Astrocyte (in vitro differentiated cells and primary cell): ENCODE results near the gene MSMO1. TPM values are rescaled to one million over a fixed set of nuclear protein-coding genes. Genes with fewer than 3 reads are reported as not detected.

ENCODE experiments used
- DNase-seq: peaks from one replicate; pipeline ENCODE4 v3.0.0-alpha.2; 2010; ENCODE audit warnings: low read depth
- FAIRE-seq: peaks from 2 replicates; lab custom pipeline; 2011; peaks lifted over from hg19 to GRCh38; lab: Jason Lieb, UNC
- H2AFZ ChIP-seq: 2 replicates; pipeline ENCODE4 v1.6.0; 2012; ENCODE audit warnings: low read depth, low read length, inconsistent platforms
- H3K27ac ChIP-seq: 2 replicates; pipeline ENCODE4 v1.5.1; 2011; ENCODE audit warnings: low read depth, low read length, inconsistent platforms
- H3K27me3 ChIP-seq: 2 replicates; pipeline ENCODE4 v1.6.0; 2011; ENCODE audit warnings: low read length, inconsistent platforms; ENCODE audit not compliant: insufficient read depth
- H3K36me3 ChIP-seq: 2 replicates; pipeline ENCODE4 v1.5.1; 2011; ENCODE audit warnings: low read length, inconsistent platforms; ENCODE audit not compliant: insufficient read depth
- H3K4me1 ChIP-seq: 2 replicates; pipeline ENCODE4 v1.5.1; 2011; ENCODE audit warnings: low read length, inconsistent platforms; ENCODE audit not compliant: insufficient read depth
- H3K4me2 ChIP-seq: 2 replicates; pipeline ENCODE4 v1.6.0; 2012; ENCODE audit warnings: low read length, inconsistent platforms
- H3K4me3 ChIP-seq: 2 replicates; pipeline ENCODE4 v1.5.1; 2011; ENCODE audit warnings: low read depth, mild to moderate bottlenecking, low read length, inconsistent platforms; ENCODE audit not compliant: insufficient read depth
- H3K79me2 ChIP-seq: 2 replicates; pipeline ENCODE4 v1.6.0; 2012; ENCODE audit warnings: mild to moderate bottlenecking, low read length, inconsistent platforms; ENCODE audit not compliant: insufficient read depth
- H3K9ac ChIP-seq: 2 replicates; pipeline ENCODE4 v1.6.0; 2012; ENCODE audit warnings: mild to moderate bottlenecking, low read length, inconsistent platforms
- H3K9me3 ChIP-seq: 2 replicates; pipeline ENCODE4 v1.5.1; 2012; ENCODE audit warnings: low read depth, mild to moderate bottlenecking, low read length, inconsistent platforms; ENCODE audit not compliant: insufficient read depth
- H4K20me1 ChIP-seq: 2 replicates; pipeline ENCODE4 v1.6.0; 2012; ENCODE audit warnings: low read length, inconsistent platforms; ENCODE audit not compliant: insufficient read depth
- H3K27ac Mint-ChIP-seq: one replicate; pipeline ENCODE4 v1.8.0; 2021; ENCODE audit warnings: mild to moderate bottlenecking, mixed read lengths; ENCODE audit not compliant: unreplicated experiment
- H3K27me3 Mint-ChIP-seq: one replicate; pipeline ENCODE4 v1.8.0; 2021; ENCODE audit warnings: low read depth, mixed read lengths; ENCODE audit not compliant: unreplicated experiment
- H3K36me3 Mint-ChIP-seq: one replicate; pipeline ENCODE4 v1.8.0; 2021; ENCODE audit warnings: low read depth, mixed read lengths; ENCODE audit not compliant: unreplicated experiment
- H3K4me1 Mint-ChIP-seq: one replicate; pipeline ENCODE4 v1.8.0; 2021; ENCODE audit warnings: low read depth, mixed read lengths; ENCODE audit not compliant: unreplicated experiment
- H3K4me3 Mint-ChIP-seq: one replicate; pipeline ENCODE4 v1.8.0; 2021; ENCODE audit warnings: mild to moderate bottlenecking, moderate library complexity, mixed read lengths; ENCODE audit not compliant: unreplicated experiment
- H3K9me3 Mint-ChIP-seq: one replicate; pipeline ENCODE4 v1.8.0; 2021; ENCODE audit warnings: mild to moderate bottlenecking, mixed read lengths; ENCODE audit not compliant: unreplicated experiment
- CTCF ChIP-seq: IDR thresholded peaks from 2 replicates; pipeline ENCODE4 v1.5.1; 2011; ENCODE audit warnings: low read depth, mild to moderate bottlenecking, inconsistent platforms, low read length, moderate library complexity; ENCODE audit not compliant: insufficient read depth
- EZH2 ChIP-seq: IDR thresholded peaks from 2 replicates; pipeline ENCODE4 v1.6.1; 2012; ENCODE audit warnings: mild to moderate bottlenecking, low read length, inconsistent platforms; ENCODE audit not compliant: insufficient read depth
- total RNA-seq: library from RNA; stranded (reverse); gene quantifications from 2 replicates; pipeline ENCODE4 v1.2.1, GENCODE V29; 2021

MSMO1 gene
- total RNA-seq, 1 donor from 2014 or later: 179 TPM

GRCh38 chr4:165288226-165288625, 39.2 kb upstream of the MSMO1 start:
- Histone ChIP-seq H3K4me2 (no peak overlapping the region), H3K9ac (no peak overlapping the region), H3K9me3 (no peaks in the 10 kb centered on the region), H3K36me3 (no peaks in the 10 kb centered on the region), H3K79me2 (no peaks in the 10 kb centered on the region), H3K4me1 (peaks cover 3% of the 10 kb centered on the region), H3K27me3 (no peaks in the 10 kb centered on the region), H4K20me1 (no peaks in the 10 kb centered on the region), H3K4me3 (no peak overlapping the region), H3K27ac (no peak overlapping the region), H2AFZ (no peak overlapping the region)
- peak overlapping the region; percentile 11 for H3K27ac Mint-ChIP-seq
- no peak overlapping the region for H3K4me3 Mint-ChIP-seq
- FAIRE-seq (no peak), DNase-seq (no peak)
- no peaks in the 10 kb centered on the region for H3K27me3 Mint-ChIP-seq
- H3K36me3 Mint-ChIP-seq: peaks cover 12% of the 10 kb centered on the region
- no peak for TF ChIP-seq CTCF
- TF ChIP-seq EZH2: no peak
- peaks cover 6% of the 10 kb centered on the region for H3K9me3 Mint-ChIP-seq
- peaks cover 16% of the 10 kb centered on the region for H3K4me1 Mint-ChIP-seq

- TF ChIP-seq CTCF: no peak
- no peak for TF ChIP-seq EZH2
- no peaks in the 10 kb centered on the region for H3K9me3 ChIP-seq
- peak overlapping the region; percentile 18 for H3K4me2 ChIP-seq
- peaks cover 3% of the 10 kb centered on the region for H3K4me1 ChIP-seq
- no peak overlapping the region for H3K4me3 ChIP-seq
- no peaks in the 10 kb centered on the region for H3K27me3 ChIP-seq
- H3K36me3 Mint-ChIP-seq: peaks cover 11% of the 10 kb centered on the region
- H4K20me1 ChIP-seq: no peaks in the 10 kb centered on the region
- H3K9ac ChIP-seq: no peak overlapping the region
- H3K9me3 Mint-ChIP-seq: peaks cover 6% of the 10 kb centered on the region
- peaks cover 16% of the 10 kb centered on the region for H3K4me1 Mint-ChIP-seq
- H3K79me2 ChIP-seq: no peaks in the 10 kb centered on the region
- no peaks in the 10 kb centered on the region for H3K36me3 ChIP-seq
- no peak overlapping the region for H2AFZ ChIP-seq
- H3K4me3 Mint-ChIP-seq: no peak overlapping the region
- FAIRE-seq: no peak
- peak; percentile 54 for DNase-seq
- H3K27ac Mint-ChIP-seq: peak overlapping the region; percentile 11
- H3K27me3 Mint-ChIP-seq: no peaks in the 10 kb centered on the region
- no peak overlapping the region for H3K27ac ChIP-seq
Measured at GRCh38 chr4:165288639-165289422, 38.6 kb upstream of the MSMO1 start.

DNA sequence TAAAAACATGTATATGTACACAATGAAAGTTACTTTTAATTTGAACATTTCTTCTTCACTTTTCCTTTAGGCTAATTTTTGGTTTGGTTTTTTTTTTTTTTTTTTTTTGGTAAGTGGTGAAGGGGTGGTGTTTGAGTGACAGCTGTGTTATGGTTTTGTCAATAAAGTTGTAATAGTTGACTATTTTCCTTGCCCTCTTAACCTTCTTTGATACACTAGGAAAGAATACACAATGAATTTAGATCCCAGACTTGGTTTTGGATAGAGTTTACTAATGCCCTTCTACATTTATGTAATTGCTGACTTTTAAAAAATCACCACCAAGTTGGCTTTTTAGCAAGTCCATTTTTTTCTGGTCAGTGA, 38.1 kb upstream of the MSMO1 start:
- Mint-ChIP-seq H3K27ac (no peak overlapping the region), H3K36me3 (peaks cover 7% of the 10 kb centered on the region), H3K27me3 (no peaks in the 10 kb centered on the region), H3K9me3 (peaks cover 3% of the 10 kb centered on the region), H3K4me3 (no peak overlapping the region), H3K4me1 (peaks cover 19% of the 10 kb centered on the region)
- H3K4me2 ChIP-seq: no peak overlapping the region
- no peaks in the 10 kb centered on the region for H3K9me3 ChIP-seq
- H4K20me1 ChIP-seq: no peaks in the 10 kb centered on the region
- FAIRE-seq: no peak
- TF ChIP-seq EZH2 (no peak), CTCF (no peak)
- no peak overlapping the region for H2AFZ ChIP-seq
- no peaks in the 10 kb centered on the region for H3K36me3 ChIP-seq
- H3K4me1 ChIP-seq: peaks cover 3% of the 10 kb centered on the region
- H3K4me3 ChIP-seq: no peak overlapping the region
- H3K79me2 ChIP-seq: no peaks in the 10 kb centered on the region
- no peak for DNase-seq
- H3K9ac ChIP-seq: no peak overlapping the region
- no peaks in the 10 kb centered on the region for H3K27me3 ChIP-seq
- H3K27ac ChIP-seq: no peak overlapping the region
